Adrenal gland (tissue), 12 donors: ENCODE results near the gene CENATAC. TPM values are rescaled to one million over a fixed set of nuclear protein-coding genes. Genes with fewer than 3 reads are reported as not detected.
A peak's percentile ranks its signal among the peaks of the same experiment; 100 is the strongest.
"Not testable (repeated sequence)": the region's sequence is repeated elsewhere in the genome, so short reads cannot be mapped to it uniquely, and the experiment has no call there.

ENCODE experiments used
- DNase-seq, 7 donors: peaks; one replicate each; pipeline ENCODE4 v3.0.0-alpha.2; 2019 to 2020
- H3K27ac ChIP-seq, 5 donors: fragments of 200-600 bp; sonication (generic) in 4 of 5; 1 replicate in 3 of 5; 2 replicates in 2 of 5; pipeline versions ENCODE4 v1.5.1 to v1.8.0; 2016 to 2020; ENCODE audit warnings: mild to moderate bottlenecking in 1 of 5
- H3K27me3 ChIP-seq: fragments of 200-600 bp; 2 replicates; pipeline ENCODE4 v1.8.0; 2021
- H3K36me3 ChIP-seq, 2 donors: fragments of 200-600 bp; replicated peaks in 1 of 2; 1 replicate in 1 of 2; 2 replicates in 1 of 2; pipeline versions ENCODE4 v1.5.1 to v1.8.0; 2018 to 2022
- H3K4me1 ChIP-seq, 2 donors: fragments of 200-600 bp; replicated peaks in 1 of 2; 1 replicate in 1 of 2; 2 replicates in 1 of 2; pipeline versions ENCODE4 v1.5.1 to v1.8.0; 2018 to 2021
- H3K4me3 ChIP-seq, 4 donors: fragments of 200-600 bp; sonication (generic) in 3 of 4; one replicate each; pipeline ENCODE4 v1.5.1; 2016 to 2018
- H3K9me3 ChIP-seq, 3 donors: fragments of 200-600 bp; sonication (generic) in 1 of 3; replicated peaks in 1 of 3; 1 replicate in 2 of 3; 2 replicates in 1 of 3; pipeline versions ENCODE4 v1.5.1 to v1.8.0; 2016 to 2021
- POLR2A ChIP-seq, 2 donors: fragments of 450-650 bp; IDR thresholded peaks; one replicate each; pipeline ENCODE4 v1.6.1; 2017; ENCODE audit warnings: antibody characterized with exemption in 2 of 2, mild to moderate bottlenecking in 2 of 2, moderate library complexity in 1 of 2
- WGBS, 4 donors: extraction: QIAGEN DNeasy Blood & Tissue Kit in 2 of 4; methylation state at CpG; one replicate each; pipeline versions ENCODE4 v1.1.5 to v1.1.7; 2013 to 2017; 5-methylcytosine and 5-hydroxymethylcytosine counted together
- intact Hi-C, 2 donors: fragments of 100-400 bp; cut with DNase I; formaldehyde crosslinking; loops; one replicate each; pipeline versions ENCODE4 v1.14.1 to v1.15.0; 2022 to 2023
- polyA plus RNA-seq, 3 donors: library from polyadenylated mRNA; stranded (reverse); fragments of 200-250 nt in 2 of 3; fragments of 350-450 nt in 1 of 3; fragmentation: Illumina TruSeq in 1 of 3; extraction: RNeasy Lipid Tissue Mini Kit (QIAGEN cat#74804) in 1 of 3; gene quantifications; one replicate each; pipeline ENCODE4 v1.2.3, GENCODE V29; 2013 to 2014
- total RNA-seq, 9 donors: library from RNA; depleted of rRNA in 4 of 9; stranded (reverse); fragments of >200 nt in 4 of 9; fragments of 120-200 nt in 1 of 9; fragmentation: NEBNext Ultra II Directional in 1 of 9; extraction: Animal tissue kit (Norgen Biotek cat#: 25700) in 1 of 9; gene quantifications; one replicate each; pipeline versions ENCODE4 v1.1.0 to v1.2.4, GENCODE V29; 2013 to 2023
- TF ChIP-seq, protein P1 (sequence below), 6 experiments: fragments of 450-650 bp in 4 of 6; fragments of 200-600 bp in 2 of 6; sonication (generic) in 1 of 6; IDR thresholded peaks; 1 replicate in 5 of 6; 2 replicates in 1 of 6; pipeline versions ENCODE4 v1.5.1 to v1.8.0; 2016 to 2021; ENCODE audit warnings: antibody characterized with exemption in 6 of 6, mild to moderate bottlenecking in 2 of 6, moderate library complexity in 1 of 6
- donor health status: healthy with polysubstance abuse.
- donor health status: Bipolar disorder and iron deficiency.
- donor health status: DM: yes; HTN: yes; CAD: no.
- donor health status: DM: no; HTN: no; CAD: no.
- donor health status: DM: no; HTN: no; CAD: no.
- donor health status: DM: yes; HTN: yes; CAD: no.

The CENATAC gene
- total and polyA plus RNA-seq, 12 donors, result 15.4 to 157 (median 31.2) TPM

DNA sequence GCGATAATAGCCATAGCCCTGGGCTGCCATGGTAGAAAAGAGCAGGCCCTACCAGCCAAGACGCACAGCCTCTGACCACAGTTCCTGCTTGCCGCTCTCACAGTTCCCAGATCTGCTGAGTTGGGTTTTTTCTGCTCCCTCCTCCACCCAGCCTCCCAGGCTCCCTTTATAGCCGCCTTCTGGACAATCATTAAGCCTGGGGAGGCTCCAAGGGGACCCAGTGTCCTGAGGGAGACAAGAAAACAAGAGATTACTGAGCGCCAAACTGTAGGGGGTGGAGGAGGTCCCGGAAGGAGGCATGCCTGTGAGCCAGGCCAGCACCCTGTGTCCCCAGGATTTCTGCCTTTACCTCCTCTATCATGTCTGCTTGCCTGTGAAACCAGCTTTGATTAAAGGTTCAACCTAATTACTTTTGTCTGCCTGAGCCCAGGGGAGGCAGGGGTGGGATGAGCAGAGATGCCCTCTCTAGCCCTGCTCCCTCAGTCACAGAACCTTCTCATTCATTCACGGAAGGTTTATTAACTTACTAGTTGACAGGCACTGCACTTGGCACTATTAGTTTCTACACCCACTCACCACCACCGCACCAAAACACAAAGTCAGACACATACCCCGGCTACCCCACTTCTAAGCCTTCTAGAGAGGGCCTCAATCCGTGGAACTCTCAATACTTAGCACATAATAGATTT is 31.5 kb downstream of the CENATAC start:
- 65 to 73% (median 68%) methylated on average over 10 of the region's 10 CpGs for WGBS, 4 donors
- Histone ChIP-seq H3K36me3 (peaks cover 0 to 15% of the 10 kb centered on the region in 2 donors), H3K27ac (peak overlapping the region in 2 of 5 donors; percentile 52 to 79), H3K9me3 (no peaks in the 10 kb centered on the region), H3K27me3 (no peaks in the 10 kb centered on the region), H3K4me1 (peaks cover 5 to 20% of the 10 kb centered on the region in 2 donors), H3K4me3 (peak overlapping the region in 1 of 4 donors; percentile 58)
- no peak for TF ChIP-seq POLR2A (IDR thresholded peaks at IDR 0.05)
- TF ChIP-seq, protein P1, sequence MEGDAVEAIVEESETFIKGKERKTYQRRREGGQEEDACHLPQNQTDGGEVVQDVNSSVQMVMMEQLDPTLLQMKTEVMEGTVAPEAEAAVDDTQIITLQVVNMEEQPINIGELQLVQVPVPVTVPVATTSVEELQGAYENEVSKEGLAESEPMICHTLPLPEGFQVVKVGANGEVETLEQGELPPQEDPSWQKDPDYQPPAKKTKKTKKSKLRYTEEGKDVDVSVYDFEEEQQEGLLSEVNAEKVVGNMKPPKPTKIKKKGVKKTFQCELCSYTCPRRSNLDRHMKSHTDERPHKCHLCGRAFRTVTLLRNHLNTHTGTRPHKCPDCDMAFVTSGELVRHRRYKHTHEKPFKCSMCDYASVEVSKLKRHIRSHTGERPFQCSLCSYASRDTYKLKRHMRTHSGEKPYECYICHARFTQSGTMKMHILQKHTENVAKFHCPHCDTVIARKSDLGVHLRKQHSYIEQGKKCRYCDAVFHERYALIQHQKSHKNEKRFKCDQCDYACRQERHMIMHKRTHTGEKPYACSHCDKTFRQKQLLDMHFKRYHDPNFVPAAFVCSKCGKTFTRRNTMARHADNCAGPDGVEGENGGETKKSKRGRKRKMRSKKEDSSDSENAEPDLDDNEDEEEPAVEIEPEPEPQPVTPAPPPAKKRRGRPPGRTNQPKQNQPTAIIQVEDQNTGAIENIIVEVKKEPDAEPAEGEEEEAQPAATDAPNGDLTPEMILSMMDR (IDR thresholded peaks at IDR 0.05), result no peak
- peak in 2 of 7 donors; percentile 22 to 30 for DNase-seq
- intact Hi-C loops, result no loop called here

DNA sequence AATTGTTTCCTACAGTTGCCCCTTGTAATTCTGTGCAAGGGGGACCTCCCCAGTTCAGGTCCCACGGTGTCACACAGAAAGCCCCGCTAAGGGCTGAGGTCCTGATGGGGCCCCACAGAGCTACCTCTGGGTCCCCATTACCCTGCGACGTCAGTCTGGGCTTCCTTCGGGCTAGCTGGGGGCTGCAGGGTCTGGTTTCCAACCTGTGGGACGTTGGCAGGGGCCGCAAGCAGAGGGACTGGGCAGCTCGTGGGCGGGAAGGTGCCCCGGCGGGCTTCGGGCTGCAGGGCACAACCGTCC is 32.0 kb downstream of the CENATAC start:
- peak overlapping the region in 2 of 5 donors; percentile 63 to 79 for H3K27ac ChIP-seq
- H3K27me3 ChIP-seq, result no peaks in the 10 kb centered on the region
- TF ChIP-seq, protein P1 (IDR thresholded peaks at IDR 0.05), result no peak
- no peak for TF ChIP-seq POLR2A (IDR thresholded peaks at IDR 0.05)
- H3K9me3 ChIP-seq, result no peaks in the 10 kb centered on the region
- intact Hi-C loops, result no loop called here
- WGBS, 4 donors, result 4 to 10% (median 8%) methylated on average over 5 to 13 of the region's 13 CpGs
- DNase-seq, result no peak
- peak overlapping the region; percentile 56 to 72 (median 64) for H3K4me3 ChIP-seq
- peaks cover 5 to 20% of the 10 kb centered on the region in 2 donors for H3K4me1 ChIP-seq
- H3K36me3 ChIP-seq, result peaks cover 0 to 11% of the 10 kb centered on the region in 2 donors

DNA sequence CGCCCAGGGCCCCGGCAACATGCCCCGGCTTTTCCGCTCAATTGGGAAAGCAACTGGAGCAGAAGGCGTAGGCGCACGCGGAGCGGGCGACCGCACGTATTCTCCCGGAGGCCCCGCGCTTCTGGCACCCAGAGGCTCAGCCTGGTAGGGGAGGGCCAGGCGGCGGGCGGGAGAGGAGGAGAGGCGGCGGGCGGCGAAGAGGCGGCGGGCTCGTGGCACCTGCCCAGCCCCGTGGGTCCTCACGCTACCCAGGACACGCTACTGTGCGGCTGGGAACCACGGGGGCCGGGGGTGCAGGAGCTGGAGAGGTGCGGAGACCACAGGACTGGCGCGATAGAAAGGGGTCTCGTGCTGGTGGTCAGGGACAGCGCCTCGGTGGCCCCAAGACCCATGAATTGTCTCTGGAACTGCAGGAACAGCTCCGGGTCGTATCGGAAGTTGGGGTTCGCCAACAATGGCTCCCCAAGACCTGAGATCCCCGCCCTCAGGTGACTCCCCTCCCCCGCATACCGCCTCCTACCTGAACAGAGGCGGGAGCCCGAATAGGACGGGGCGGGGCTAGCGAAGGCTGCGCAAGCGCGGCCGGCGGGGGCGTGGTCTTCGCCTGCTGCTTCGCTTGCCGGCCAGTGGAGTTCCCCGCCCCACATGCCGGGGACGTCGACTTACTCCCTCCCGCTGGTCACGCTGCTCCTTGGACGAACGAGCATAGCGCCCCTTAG is 32.5 kb downstream of the CENATAC start, which contains the start of gene SLC37A4:
Gene SLC37A4, minus strand, starts transcription at position 549 of the 719 bp plus-strand sequence.
- Histone ChIP-seq H3K27me3 (no peaks in the 10 kb centered on the region), H3K27ac (peak within 1 kb of the TSS in 4 of 5 donors; percentile 29 to 79 (median 49)), H3K4me1 (peaks cover 5 to 20% of the 10 kb centered on the region in 2 donors), H3K36me3 (peaks cover 0 to 6% of the 10 kb centered on the region in 2 donors), H3K9me3 (no peaks in the 10 kb centered on the region), H3K4me3 (peak within 1 kb of the TSS; percentile 56 to 72 (median 64))
- TF ChIP-seq, protein P1 (IDR thresholded peaks at IDR 0.05), result peak in 3 of 6 experiments; percentile 79 to 95 (median 92)
- TF ChIP-seq POLR2A (IDR thresholded peaks at IDR 0.05), result peak; percentile 19 to 55
- DNase-seq, result peak; percentile 98 to 99 (median 99)
- intact Hi-C loops, result no loop called here
- WGBS, 4 donors, result 0 to 2% (median 1%) methylated on average over 30 to 67 of the region's 67 CpGs

DNA sequence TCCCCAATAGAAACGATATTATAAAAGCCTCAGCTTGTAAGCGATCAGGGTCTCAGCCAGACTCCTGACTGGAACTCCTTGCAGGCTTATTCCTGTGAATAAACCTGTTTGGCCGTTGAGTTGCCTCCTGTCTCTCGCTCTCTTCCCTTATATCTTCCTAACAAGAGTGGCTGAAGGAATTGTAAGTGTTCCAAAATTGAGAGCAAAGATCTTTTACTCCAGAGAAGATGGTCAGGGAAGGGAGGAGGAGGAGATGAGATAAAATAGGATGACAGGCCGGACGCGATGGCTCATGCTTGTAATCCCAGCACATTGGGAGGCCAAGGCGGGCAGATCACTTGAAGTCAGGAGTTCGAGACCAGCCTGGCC is 34.0 kb downstream of the CENATAC start:
- no peak for TF ChIP-seq POLR2A (IDR thresholded peaks at IDR 0.05)
- TF ChIP-seq, protein P1 (IDR thresholded peaks at IDR 0.05), result no peak
- Histone ChIP-seq H3K4me3 (no peak overlapping the region), H3K27ac (no peak overlapping the region), H3K4me1 (peaks cover 5 to 20% of the 10 kb centered on the region in 2 donors), H3K27me3 (no peaks in the 10 kb centered on the region), H3K36me3 (peaks cover 0 to 2% of the 10 kb centered on the region in 2 donors), H3K9me3 (no peaks in the 10 kb centered on the region)
- DNase-seq, result no peak
- intact Hi-C loops, result no loop called here
- 69 to 80% (median 74%) methylated on average over 7 to 9 of the region's 9 CpGs for WGBS, 4 donors

DNA sequence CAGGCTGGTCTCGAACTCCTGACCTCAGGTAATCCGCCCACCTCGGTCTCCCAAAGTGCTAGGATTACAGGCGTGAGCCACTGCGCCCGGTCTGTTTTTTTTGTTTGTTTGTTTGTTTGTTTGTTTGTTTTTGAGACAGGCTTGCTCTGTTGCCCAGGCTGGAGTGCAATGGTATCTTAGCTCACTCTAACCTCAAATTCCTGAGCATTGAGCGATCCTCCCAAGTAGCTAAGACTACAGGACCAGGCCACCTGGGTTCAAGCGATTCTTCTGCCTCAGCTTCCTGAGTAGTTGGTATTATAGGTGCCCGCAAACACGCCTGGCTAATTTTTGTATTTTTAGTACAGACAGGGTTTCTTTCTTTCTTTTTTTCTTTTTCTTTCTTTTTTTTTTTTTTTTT is 35.5 kb downstream of the CENATAC start:
- H3K36me3 ChIP-seq, intact Hi-C loops, H3K4me3 ChIP-seq, DNase-seq, H3K27ac ChIP-seq, H3K27me3 ChIP-seq, H3K9me3 ChIP-seq: not testable (repeated sequence)
- peaks cover 5 to 18% of the 10 kb centered on the region in 2 donors for H3K4me1 ChIP-seq
- WGBS, 4 donors, result 76 to 85% (median 81%) methylated on average over 10 of the region's 10 CpGs
